CD4-positive, CD25-positive, alpha-beta regulatory T cell (primary cell): ENCODE measurements around the gene CTCFL. TPM values are rescaled to one million over a fixed set of nuclear protein-coding genes. Genes with fewer than 3 reads are reported as not detected.

ENCODE experiments used
- ATAC-seq, 2 donors: fragments of 150-1000 bp; cut with Tn5 transposase; one replicate each; pipeline ENCODE4 v1.10.0; 2021; ENCODE audit warnings: low read depth in 2 of 2, moderate number of reproducible peaks in 2 of 2, moderate library complexity in 1 of 2
- DNase-seq, 3 donors: peaks; one replicate each; pipeline versions ENCODE4 v3.0.0 to v3.0.0-alpha.2; 2012 to 2022; ENCODE audit warnings: mixed read lengths in 1 of 3
- H3K27ac ChIP-seq: one replicate; pipeline ENCODE4 v1.7.0; 2013; ENCODE audit warnings: mild to moderate bottlenecking, low read length; ENCODE audit not compliant: insufficient read depth, poor library complexity, severe bottlenecking
- H3K27me3 ChIP-seq: one replicate; pipeline ENCODE4 v1.7.0; 2013; ENCODE audit warnings: low read length; ENCODE audit not compliant: control insufficient read depth, insufficient read depth
- H3K36me3 ChIP-seq: one replicate; pipeline ENCODE4 v1.7.0; 2013; ENCODE audit warnings: mild to moderate bottlenecking, low read length, moderate library complexity; ENCODE audit not compliant: control insufficient read depth, insufficient read depth
- H3K4me1 ChIP-seq: 2 replicates; pipeline ENCODE4 v1.7.0; 2013; ENCODE audit warnings: mild to moderate bottlenecking, low read length; ENCODE audit not compliant: insufficient read depth, control insufficient read depth, poor library complexity, severe bottlenecking
- H3K4me3 ChIP-seq: one replicate; pipeline ENCODE4 v1.7.0; 2013; ENCODE audit warnings: low read depth, mild to moderate bottlenecking, low read length, moderate library complexity
- H3K9me3 ChIP-seq, 2 experiments: 1 replicate in 1 of 2; 2 replicates in 1 of 2; pipeline ENCODE4 v1.7.0; 2013; ENCODE audit warnings: low read length in 2 of 2, mild to moderate bottlenecking in 1 of 2, moderate library complexity in 1 of 2; ENCODE audit not compliant: control insufficient read depth in 2 of 2
- H3K27ac Mint-ChIP-seq, 3 donors: one replicate each; pipeline ENCODE4 v1.8.0; 2020 to 2022; ENCODE audit warnings: mild to moderate bottlenecking in 3 of 3, mixed read lengths in 3 of 3, moderate library complexity in 2 of 3
- H3K27me3 Mint-ChIP-seq: one replicate; pipeline ENCODE4 v1.8.0; 2022; ENCODE audit warnings: mild to moderate bottlenecking, mixed read lengths
- H3K36me3 Mint-ChIP-seq: one replicate; pipeline ENCODE4 v1.8.0; 2020; ENCODE audit warnings: mixed read lengths
- H3K4me1 Mint-ChIP-seq, 4 donors: one replicate each; pipeline ENCODE4 v1.8.0; 2020 to 2022; ENCODE audit warnings: mixed read lengths in 4 of 4, mild to moderate bottlenecking in 1 of 4
- H3K4me3 Mint-ChIP-seq, 4 donors: one replicate each; pipeline ENCODE4 v1.8.0; 2020 to 2022; ENCODE audit warnings: mild to moderate bottlenecking in 4 of 4, mixed read lengths in 4 of 4, moderate library complexity in 3 of 4
- H3K9me3 Mint-ChIP-seq, 7 donors: one replicate each; pipeline ENCODE4 v1.8.0; 2020 to 2022; ENCODE audit warnings: mixed read lengths in 7 of 7, mild to moderate bottlenecking in 3 of 7, moderate library complexity in 2 of 7
- polyA plus RNA-seq, 4 donors: library from polyadenylated mRNA; unstranded; fragments of 300-500 nt; fragmentation: Illumina TruSeq; gene quantifications; one replicate each; pipeline ENCODE4 v1.2.3, GENCODE V29; 2021
- total RNA-seq: library from RNA; stranded (reverse); gene quantifications from one replicate; pipeline ENCODE4 v1.2.3, GENCODE V29; 2022

Gene CTCFL
- total and polyA plus RNA-seq, 5 donors from 2014 or later: not detected

DNA sequence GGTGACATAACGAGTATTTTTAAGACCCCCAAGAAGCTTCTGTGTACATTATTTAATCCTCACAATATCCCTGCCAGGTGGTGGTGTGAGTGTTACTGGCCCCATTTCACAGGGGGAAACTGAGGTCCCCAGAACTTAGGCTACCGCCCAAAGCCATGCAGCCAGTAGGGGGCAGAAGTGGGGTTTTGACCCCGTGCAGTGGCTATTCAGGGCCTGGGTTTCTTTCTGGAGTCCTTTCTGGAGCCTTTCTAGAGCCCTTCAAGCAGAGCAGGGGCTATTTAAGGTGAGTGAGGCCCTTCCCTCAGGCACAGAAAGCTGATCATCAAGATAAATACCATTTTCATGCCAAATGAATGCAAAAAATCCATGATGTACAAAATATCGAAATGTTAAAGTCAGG, 59.0 kb downstream of the CTCFL start:
- H3K36me3 Mint-ChIP-seq: no peaks in the 10 kb centered on the region
- Histone ChIP-seq H3K27ac (no peak overlapping the region), H3K4me1 (no peaks in the 10 kb centered on the region), H3K9me3 (no peaks in the 10 kb centered on the region), H3K27me3 (no peaks in the 10 kb centered on the region), H3K36me3 (no peaks in the 10 kb centered on the region), H3K4me3 (no peak overlapping the region)
- ATAC-seq: no peak
- DNase-seq: no peak
- no peaks in the 10 kb centered on the region for H3K27me3 Mint-ChIP-seq
- H3K4me3 Mint-ChIP-seq: no peak overlapping the region
- no peaks in the 10 kb centered on the region for H3K9me3 Mint-ChIP-seq
- peak overlapping the region in 1 of 3 donors; percentile 44 for H3K27ac Mint-ChIP-seq
- peaks cover 0 to 3% (median 1%) of the 10 kb centered on the region in 4 donors for H3K4me1 Mint-ChIP-seq

GRCh38 chr20:57465486-57465885, 59.5 kb downstream of the CTCFL start:
- Mint-ChIP-seq H3K4me3 (no peak overlapping the region), H3K27me3 (no peaks in the 10 kb centered on the region), H3K4me1 (peaks cover 0 to 3% (median 1%) of the 10 kb centered on the region in 4 donors), H3K9me3 (peaks cover 0 to 1% (median 0%) of the 10 kb centered on the region in 7 donors), H3K36me3 (no peaks in the 10 kb centered on the region), H3K27ac (no peak overlapping the region)
- Histone ChIP-seq H3K27ac (no peak overlapping the region), H3K4me1 (no peaks in the 10 kb centered on the region), H3K4me3 (no peak overlapping the region), H3K27me3 (no peaks in the 10 kb centered on the region), H3K9me3 (no peaks in the 10 kb centered on the region), H3K36me3 (no peaks in the 10 kb centered on the region)
- no peak for DNase-seq
- no peak for ATAC-seq

DNA sequence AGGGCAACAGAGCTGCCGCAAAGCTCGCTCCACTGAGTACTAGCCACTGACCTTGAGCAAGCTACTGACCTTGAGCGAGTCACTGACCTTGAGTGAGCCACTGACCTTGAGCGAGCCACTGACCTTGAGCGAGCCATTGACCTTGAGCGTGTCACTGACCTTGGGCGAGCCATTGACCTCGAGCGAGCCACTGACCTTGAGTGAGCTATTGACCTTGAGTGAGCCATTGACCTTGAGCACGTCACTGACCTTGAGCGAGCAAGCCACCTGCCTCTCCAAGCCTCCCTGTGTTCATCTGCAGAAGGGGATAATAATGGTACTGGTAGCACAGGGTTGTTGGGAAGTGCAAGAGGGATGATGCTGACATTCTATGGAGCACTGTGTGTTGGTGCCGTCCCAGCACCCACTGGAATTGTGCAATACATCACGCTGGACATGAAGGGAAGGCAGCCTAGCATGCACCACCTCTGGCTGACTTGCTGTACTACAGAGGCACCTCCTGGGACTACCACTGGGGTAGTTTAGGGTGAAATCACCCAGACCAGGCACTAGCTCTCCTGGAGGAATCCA, 60.2 kb downstream of the CTCFL start:
- Histone ChIP-seq H3K36me3 (no peaks in the 10 kb centered on the region), H3K4me1 (no peaks in the 10 kb centered on the region)
- ATAC-seq: no peak

GRCh38 chr20:57462781-57463180, 62.2 kb downstream of the CTCFL start:
- H3K36me3 ChIP-seq: no peaks in the 10 kb centered on the region
- ATAC-seq (no peak), DNase-seq (no peak)
- H3K9me3 ChIP-seq: no peaks in the 10 kb centered on the region
- H3K27me3 ChIP-seq: no peaks in the 10 kb centered on the region
- H3K27ac Mint-ChIP-seq: peak overlapping the region in 1 of 3 donors; percentile 35
- no peak overlapping the region for H3K4me3 Mint-ChIP-seq
- H3K36me3 Mint-ChIP-seq: no peaks in the 10 kb centered on the region
- no peak overlapping the region for H3K4me3 ChIP-seq
- H3K4me1 ChIP-seq: no peaks in the 10 kb centered on the region
- H3K27me3 Mint-ChIP-seq: no peaks in the 10 kb centered on the region
- peaks cover 0 to 1% (median 0%) of the 10 kb centered on the region in 7 donors for H3K9me3 Mint-ChIP-seq
- peaks cover 0 to 3% (median 1%) of the 10 kb centered on the region in 4 donors for H3K4me1 Mint-ChIP-seq
- no peak overlapping the region for H3K27ac ChIP-seq

More for the DNA sequence above, 60.2 kb downstream of the CTCFL start:
- Histone ChIP-seq H3K27me3 (no peaks in the 10 kb centered on the region), H3K4me3 (no peak overlapping the region), H3K27ac (no peak overlapping the region), H3K9me3 (no peaks in the 10 kb centered on the region)
- Mint-ChIP-seq H3K9me3 (peaks cover 0 to 1% (median 0%) of the 10 kb centered on the region in 7 donors), H3K27me3 (no peaks in the 10 kb centered on the region), H3K4me3 (no peak overlapping the region), H3K36me3 (no peaks in the 10 kb centered on the region), H3K4me1 (peaks cover 0 to 3% (median 1%) of the 10 kb centered on the region in 4 donors), H3K27ac (peak overlapping the region in 1 of 3 donors; percentile 46)
- DNase-seq: no peak

DNA sequence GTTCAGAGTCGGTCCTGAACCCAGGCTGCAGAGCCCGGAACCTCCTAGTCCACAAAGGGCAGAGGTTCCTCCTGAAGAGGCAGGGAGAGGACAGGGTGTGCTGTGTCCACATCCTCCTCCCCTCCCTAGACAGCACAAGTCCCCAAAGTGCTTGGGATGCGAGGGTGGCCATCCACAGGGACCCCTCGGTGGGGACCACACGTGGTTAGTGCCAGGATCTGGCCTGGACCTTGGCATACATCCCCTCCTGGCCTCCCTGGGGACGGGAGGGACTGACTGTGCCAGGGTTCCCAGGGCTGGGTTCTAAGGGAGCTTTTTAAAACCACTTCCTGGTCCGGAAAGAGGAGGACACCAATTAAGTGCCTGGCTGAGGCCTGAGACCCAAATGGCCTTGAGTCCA, 63.2 kb downstream of the CTCFL start:
- H3K27ac ChIP-seq: no peak overlapping the region
- no peak overlapping the region for H3K4me3 ChIP-seq
- peaks cover 0 to 3% (median 2%) of the 10 kb centered on the region in 4 donors for H3K4me1 Mint-ChIP-seq
- H3K27me3 Mint-ChIP-seq: no peaks in the 10 kb centered on the region
- H3K27me3 ChIP-seq: no peaks in the 10 kb centered on the region
- H3K36me3 ChIP-seq: no peaks in the 10 kb centered on the region
- H3K9me3 ChIP-seq: no peaks in the 10 kb centered on the region
- DNase-seq (no peak), ATAC-seq (no peak)
- H3K36me3 Mint-ChIP-seq: no peaks in the 10 kb centered on the region
- no peaks in the 10 kb centered on the region for H3K4me1 ChIP-seq
- H3K27ac Mint-ChIP-seq: no peak overlapping the region
- H3K9me3 Mint-ChIP-seq: peaks cover 0 to 1% (median 0%) of the 10 kb centered on the region in 7 donors
- no peak overlapping the region for H3K4me3 Mint-ChIP-seq

- Histone ChIP-seq H3K4me3 (no peak overlapping the region), H3K27ac (no peak overlapping the region), H3K9me3 (no peaks in the 10 kb centered on the region), H3K36me3 (no peaks in the 10 kb centered on the region), H3K27me3 (no peaks in the 10 kb centered on the region), H3K4me1 (no peaks in the 10 kb centered on the region)
- H3K36me3 Mint-ChIP-seq: no peaks in the 10 kb centered on the region
- no peak overlapping the region for H3K4me3 Mint-ChIP-seq
- peaks cover 0 to 4% (median 3%) of the 10 kb centered on the region in 4 donors for H3K4me1 Mint-ChIP-seq
- no peak for DNase-seq
- no peak overlapping the region for H3K27ac Mint-ChIP-seq
- peaks cover 0 to 1% (median 0%) of the 10 kb centered on the region in 7 donors for H3K9me3 Mint-ChIP-seq
- no peak for ATAC-seq
- peaks cover 5% of the 10 kb centered on the region for H3K27me3 Mint-ChIP-seq
These were observed 64.0 kb downstream of the CTCFL start for GRCh38 chr20:57460781-57461465.

DNA sequence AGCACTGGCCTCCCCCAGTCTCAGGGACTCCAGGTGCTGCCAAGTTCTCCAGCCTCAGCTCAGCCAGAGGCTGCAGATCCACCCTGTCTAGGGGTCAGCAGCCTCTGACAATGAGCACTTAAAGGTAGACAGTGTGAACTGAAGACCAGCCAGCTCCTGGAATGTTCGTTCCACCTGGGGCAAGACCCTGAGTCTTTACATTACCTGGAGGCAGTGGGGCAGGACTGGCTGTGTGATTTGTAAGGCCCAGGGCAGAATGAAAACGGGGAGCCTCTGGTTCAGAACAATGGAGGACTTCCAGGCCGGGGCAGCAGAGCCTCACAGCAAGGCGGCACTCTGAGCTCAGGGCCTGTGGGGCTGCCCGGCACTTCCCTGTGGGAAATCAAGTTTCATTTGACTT, 65.0 kb downstream of the CTCFL start:
- H3K4me3 ChIP-seq: no peak overlapping the region

DNA sequence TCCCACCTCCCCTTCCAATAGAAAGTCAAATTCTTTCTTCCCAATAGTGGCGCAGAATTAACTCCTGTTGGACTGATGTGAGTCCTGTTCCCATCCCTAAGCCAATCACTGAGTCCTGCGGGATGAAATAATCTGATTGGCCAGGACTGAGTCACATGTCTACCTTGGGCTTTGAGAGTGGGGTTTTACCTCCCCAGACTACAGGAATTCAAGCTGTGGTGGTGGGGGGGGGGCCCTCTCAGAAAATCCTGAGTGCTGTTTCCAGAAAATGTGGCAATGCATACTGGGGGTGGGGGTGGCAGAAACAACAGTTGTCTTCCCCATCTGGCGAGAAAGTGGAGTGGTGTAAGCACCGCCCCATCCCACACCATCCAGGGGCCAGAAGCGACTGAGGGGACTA, 65.7 kb downstream of the CTCFL start:
- Mint-ChIP-seq H3K4me3 (no peak overlapping the region), H3K27me3 (peaks cover 5% of the 10 kb centered on the region), H3K27ac (peak overlapping the region in 1 of 3 donors; percentile 86), H3K36me3 (no peaks in the 10 kb centered on the region), H3K9me3 (peaks cover 0 to 1% (median 0%) of the 10 kb centered on the region in 7 donors), H3K4me1 (peaks cover 0 to 4% (median 2%) of the 10 kb centered on the region in 4 donors)
- no peak overlapping the region for H3K4me3 ChIP-seq
- DNase-seq (no peak), ATAC-seq (no peak)
- no peaks in the 10 kb centered on the region for H3K36me3 ChIP-seq
- no peak overlapping the region for H3K27ac ChIP-seq
- H3K27me3 ChIP-seq: no peaks in the 10 kb centered on the region
- H3K4me1 ChIP-seq: no peaks in the 10 kb centered on the region
- no peaks in the 10 kb centered on the region for H3K9me3 ChIP-seq

More for the DNA sequence above, 65.0 kb downstream of the CTCFL start:
- H3K36me3 ChIP-seq: no peaks in the 10 kb centered on the region
- H3K4me1 Mint-ChIP-seq: peaks cover 0 to 4% (median 3%) of the 10 kb centered on the region in 4 donors
- H3K36me3 Mint-ChIP-seq: no peaks in the 10 kb centered on the region
- H3K9me3 Mint-ChIP-seq: peaks cover 0 to 1% (median 0%) of the 10 kb centered on the region in 7 donors
- no peak for ATAC-seq
- H3K9me3 ChIP-seq: no peaks in the 10 kb centered on the region
- no peak for DNase-seq
- no peaks in the 10 kb centered on the region for H3K27me3 ChIP-seq
- no peak overlapping the region for H3K27ac ChIP-seq
- H3K4me3 Mint-ChIP-seq: no peak overlapping the region
- H3K27ac Mint-ChIP-seq: no peak overlapping the region
- no peaks in the 10 kb centered on the region for H3K4me1 ChIP-seq
- H3K27me3 Mint-ChIP-seq: peaks cover 5% of the 10 kb centered on the region
